ENCODE data around the gene ZNF512.

- no peak for TF ChIP-seq POLR2A (IDR thresholded peaks at IDR 0.05)
- TF ChIP-seq, protein P1, sequence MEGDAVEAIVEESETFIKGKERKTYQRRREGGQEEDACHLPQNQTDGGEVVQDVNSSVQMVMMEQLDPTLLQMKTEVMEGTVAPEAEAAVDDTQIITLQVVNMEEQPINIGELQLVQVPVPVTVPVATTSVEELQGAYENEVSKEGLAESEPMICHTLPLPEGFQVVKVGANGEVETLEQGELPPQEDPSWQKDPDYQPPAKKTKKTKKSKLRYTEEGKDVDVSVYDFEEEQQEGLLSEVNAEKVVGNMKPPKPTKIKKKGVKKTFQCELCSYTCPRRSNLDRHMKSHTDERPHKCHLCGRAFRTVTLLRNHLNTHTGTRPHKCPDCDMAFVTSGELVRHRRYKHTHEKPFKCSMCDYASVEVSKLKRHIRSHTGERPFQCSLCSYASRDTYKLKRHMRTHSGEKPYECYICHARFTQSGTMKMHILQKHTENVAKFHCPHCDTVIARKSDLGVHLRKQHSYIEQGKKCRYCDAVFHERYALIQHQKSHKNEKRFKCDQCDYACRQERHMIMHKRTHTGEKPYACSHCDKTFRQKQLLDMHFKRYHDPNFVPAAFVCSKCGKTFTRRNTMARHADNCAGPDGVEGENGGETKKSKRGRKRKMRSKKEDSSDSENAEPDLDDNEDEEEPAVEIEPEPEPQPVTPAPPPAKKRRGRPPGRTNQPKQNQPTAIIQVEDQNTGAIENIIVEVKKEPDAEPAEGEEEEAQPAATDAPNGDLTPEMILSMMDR (IDR thresholded peaks at IDR 0.05): no peak
Measured at GRCh38 chr2:27549303-27549702, 33.5 kb upstream of the ZNF512 start.
